ENCODE data around the gene RPTOR. TPM values are rescaled to one million over a fixed set of nuclear protein-coding genes. Genes with fewer than 3 reads are reported as not detected.
A peak's percentile ranks its signal among the peaks of the same experiment; 100 is the strongest.

The RPTOR gene
- total RNA-seq, 1 donor from 2014 or later, result 21.8 TPM

DNA sequence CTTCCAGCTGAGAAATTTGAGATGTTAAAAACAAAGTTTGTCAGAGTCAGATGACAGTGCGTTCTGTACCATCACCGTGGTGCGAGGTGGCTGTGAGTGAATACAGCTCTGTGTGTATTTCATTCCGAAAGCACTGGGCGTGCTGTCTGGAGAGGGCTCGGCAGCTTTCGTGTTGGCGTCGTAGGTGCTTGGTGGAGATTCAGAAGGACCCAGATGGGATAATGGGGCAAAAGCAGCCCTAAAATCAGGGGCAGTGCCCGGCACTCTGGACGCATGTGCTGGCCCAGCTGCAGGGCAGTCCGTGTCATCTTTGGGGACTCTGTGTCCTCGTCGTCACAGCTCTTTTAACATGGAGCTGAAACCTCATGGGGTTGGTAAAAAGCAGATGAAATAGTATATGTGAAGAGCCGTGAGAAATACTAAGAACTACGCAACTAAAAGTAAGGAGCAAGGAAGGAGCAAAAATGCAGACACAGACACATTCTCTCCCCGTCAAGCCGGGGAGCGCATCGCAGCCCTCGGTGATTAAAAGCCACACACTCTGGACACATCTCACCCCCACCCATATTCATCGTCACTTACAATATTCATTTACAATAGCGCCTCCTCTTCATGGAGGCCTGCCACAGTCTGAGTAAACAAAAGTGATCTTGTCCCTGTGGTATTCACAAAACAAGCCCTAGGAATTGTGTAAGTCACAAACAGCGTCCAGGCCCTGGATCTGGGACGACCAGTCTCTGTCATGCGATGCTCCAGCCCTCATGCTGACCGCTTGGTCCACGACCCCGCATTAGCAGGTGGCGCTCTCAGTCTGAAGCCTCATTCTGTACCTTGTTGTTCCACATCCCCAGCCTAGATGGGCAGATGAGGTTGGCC lies 206.7 kb downstream of the RPTOR start:
- no peak overlapping the region for H3K4me3 ChIP-seq
- H3K4me1 ChIP-seq, result no peaks in the 10 kb centered on the region
- intact Hi-C loops (cut with micrococcal nuclease), result no loop called here
- peaks cover 21% of the 10 kb centered on the region for H3K36me3 ChIP-seq
- TF ChIP-seq, protein P1, sequence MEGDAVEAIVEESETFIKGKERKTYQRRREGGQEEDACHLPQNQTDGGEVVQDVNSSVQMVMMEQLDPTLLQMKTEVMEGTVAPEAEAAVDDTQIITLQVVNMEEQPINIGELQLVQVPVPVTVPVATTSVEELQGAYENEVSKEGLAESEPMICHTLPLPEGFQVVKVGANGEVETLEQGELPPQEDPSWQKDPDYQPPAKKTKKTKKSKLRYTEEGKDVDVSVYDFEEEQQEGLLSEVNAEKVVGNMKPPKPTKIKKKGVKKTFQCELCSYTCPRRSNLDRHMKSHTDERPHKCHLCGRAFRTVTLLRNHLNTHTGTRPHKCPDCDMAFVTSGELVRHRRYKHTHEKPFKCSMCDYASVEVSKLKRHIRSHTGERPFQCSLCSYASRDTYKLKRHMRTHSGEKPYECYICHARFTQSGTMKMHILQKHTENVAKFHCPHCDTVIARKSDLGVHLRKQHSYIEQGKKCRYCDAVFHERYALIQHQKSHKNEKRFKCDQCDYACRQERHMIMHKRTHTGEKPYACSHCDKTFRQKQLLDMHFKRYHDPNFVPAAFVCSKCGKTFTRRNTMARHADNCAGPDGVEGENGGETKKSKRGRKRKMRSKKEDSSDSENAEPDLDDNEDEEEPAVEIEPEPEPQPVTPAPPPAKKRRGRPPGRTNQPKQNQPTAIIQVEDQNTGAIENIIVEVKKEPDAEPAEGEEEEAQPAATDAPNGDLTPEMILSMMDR (IDR thresholded peaks at IDR 0.05; ENCODE audit: borderline replicate concordance), result no peak
- H3K27ac ChIP-seq (replicated peaks), result no peak overlapping the region
- H3K27me3 ChIP-seq (ENCODE audit: low read depth), result no peaks in the 10 kb centered on the region
- no peaks in the 10 kb centered on the region for H3K9me3 ChIP-seq (replicated peaks)
- DNase-seq, result no peak

- peaks cover 21% of the 10 kb centered on the region for H3K36me3 ChIP-seq
- H3K27me3 ChIP-seq (ENCODE audit: low read depth), result no peaks in the 10 kb centered on the region
- no peaks in the 10 kb centered on the region for H3K9me3 ChIP-seq (replicated peaks)
- intact Hi-C loops (cut with micrococcal nuclease), result no loop called here
- H3K27ac ChIP-seq (replicated peaks), result no peak overlapping the region
- no peak for DNase-seq
- no peaks in the 10 kb centered on the region for H3K4me1 ChIP-seq
- TF ChIP-seq, protein P1 (IDR thresholded peaks at IDR 0.05; ENCODE audit: borderline replicate concordance), result no peak
- no peak overlapping the region for H3K4me3 ChIP-seq
Observed at GRCh38 chr17:80751946-80752581, 207.4 kb downstream of the RPTOR start.

DNA sequence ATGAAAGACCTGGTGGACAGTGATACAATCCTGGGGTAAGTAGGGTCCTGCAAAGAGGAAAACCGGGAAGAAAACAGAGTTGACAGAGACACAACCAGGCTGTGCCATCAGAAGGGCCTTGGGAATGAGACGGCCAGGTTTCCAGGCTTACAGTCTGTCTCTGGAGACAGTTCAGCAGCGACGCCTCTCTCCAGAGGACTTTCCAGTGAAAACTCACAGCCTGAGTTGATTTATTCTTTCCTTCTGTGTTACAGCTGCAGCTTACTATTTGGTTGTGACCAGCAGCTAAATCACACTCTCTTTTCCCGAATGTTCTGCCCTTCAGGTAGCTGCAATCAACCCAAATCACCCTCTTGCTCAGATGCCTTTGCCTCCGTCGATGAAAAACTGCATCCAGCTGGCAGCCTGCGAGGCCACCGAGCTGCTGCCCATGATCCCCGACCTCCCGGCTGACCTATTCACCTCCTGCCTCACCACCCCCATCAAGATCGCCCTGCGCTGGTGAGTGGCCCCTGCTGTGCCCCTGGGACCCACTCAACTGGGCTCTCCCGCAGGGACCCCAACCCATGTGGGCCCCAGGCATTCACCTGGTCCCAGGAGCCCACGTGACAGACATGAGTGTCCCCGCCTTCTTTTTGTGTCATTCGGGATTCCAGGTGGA lies 209.2 kb downstream of the RPTOR start:
- no peak overlapping the region for H3K27ac ChIP-seq (replicated peaks)
- intact Hi-C loops (cut with micrococcal nuclease), result no loop called here
- DNase-seq, result no peak
- H3K4me1 ChIP-seq, result peaks cover 4% of the 10 kb centered on the region
- H3K4me3 ChIP-seq, result no peak overlapping the region
- no peaks in the 10 kb centered on the region for H3K27me3 ChIP-seq (ENCODE audit: low read depth)
- TF ChIP-seq, protein P1 (IDR thresholded peaks at IDR 0.05; ENCODE audit: borderline replicate concordance), result no peak
- no peaks in the 10 kb centered on the region for H3K9me3 ChIP-seq (replicated peaks)
- H3K36me3 ChIP-seq, result peaks cover 21% of the 10 kb centered on the region

- H3K4me1 ChIP-seq, result peaks cover 7% of the 10 kb centered on the region
- DNase-seq, result no peak
- intact Hi-C loops (cut with micrococcal nuclease), result no loop called here
- no peak overlapping the region for H3K4me3 ChIP-seq
- no peaks in the 10 kb centered on the region for H3K9me3 ChIP-seq (replicated peaks)
- TF ChIP-seq, protein P1 (IDR thresholded peaks at IDR 0.05; ENCODE audit: borderline replicate concordance), result no peak
- no peaks in the 10 kb centered on the region for H3K27me3 ChIP-seq (ENCODE audit: low read depth)
- H3K27ac ChIP-seq (replicated peaks), result no peak overlapping the region
- H3K36me3 ChIP-seq, result peaks cover 21% of the 10 kb centered on the region
Observed at GRCh38 chr17:80754846-80755245, 210.2 kb downstream of the RPTOR start.

GRCh38 chr17:80755650-80756405 lies 211.2 kb downstream of the RPTOR start:
- DNase-seq, result no peak
- Histone ChIP-seq H3K4me1 (peaks cover 7% of the 10 kb centered on the region), H3K27me3 (ENCODE audit: low read depth) (no peaks in the 10 kb centered on the region), H3K36me3 (peaks cover 21% of the 10 kb centered on the region), H3K9me3 (replicated peaks) (no peaks in the 10 kb centered on the region), H3K4me3 (no peak overlapping the region), H3K27ac (replicated peaks) (no peak overlapping the region)
- TF ChIP-seq, protein P1 (IDR thresholded peaks at IDR 0.05; ENCODE audit: borderline replicate concordance), result peak; percentile 6
- intact Hi-C loops (cut with micrococcal nuclease), result no loop called here
